GM15510 (cell line): Measurements from ENCODE around the gene ABRAXAS1.

ENCODE experiments used
- POLR2A ChIP-seq: IDR thresholded peaks from 3 replicates; pipeline ENCODE4 v1.6.1; 2011; ENCODE audit warnings: borderline replicate concordance; ENCODE audit not compliant: insufficient read length; ENCODE audit errors: extremely low read depth

The ABRAXAS1 gene

DNA sequence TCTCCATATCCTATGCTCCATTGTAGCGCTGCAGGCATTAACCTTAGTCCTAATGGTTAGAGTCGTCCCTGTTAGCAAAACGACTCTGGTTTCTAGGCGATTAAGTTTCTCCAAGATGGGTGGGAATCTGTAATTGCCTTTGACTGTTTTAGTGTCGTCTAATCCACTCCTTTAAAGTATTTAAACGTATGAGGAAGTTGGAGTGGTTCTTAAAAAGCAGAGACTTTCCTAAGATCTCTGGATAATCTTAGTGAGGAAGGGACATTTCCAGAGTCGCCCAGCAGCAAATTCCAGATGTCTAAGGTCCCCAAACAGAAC lies 28.8 kb downstream of the ABRAXAS1 start:
- no peak for TF ChIP-seq POLR2A

DNA sequence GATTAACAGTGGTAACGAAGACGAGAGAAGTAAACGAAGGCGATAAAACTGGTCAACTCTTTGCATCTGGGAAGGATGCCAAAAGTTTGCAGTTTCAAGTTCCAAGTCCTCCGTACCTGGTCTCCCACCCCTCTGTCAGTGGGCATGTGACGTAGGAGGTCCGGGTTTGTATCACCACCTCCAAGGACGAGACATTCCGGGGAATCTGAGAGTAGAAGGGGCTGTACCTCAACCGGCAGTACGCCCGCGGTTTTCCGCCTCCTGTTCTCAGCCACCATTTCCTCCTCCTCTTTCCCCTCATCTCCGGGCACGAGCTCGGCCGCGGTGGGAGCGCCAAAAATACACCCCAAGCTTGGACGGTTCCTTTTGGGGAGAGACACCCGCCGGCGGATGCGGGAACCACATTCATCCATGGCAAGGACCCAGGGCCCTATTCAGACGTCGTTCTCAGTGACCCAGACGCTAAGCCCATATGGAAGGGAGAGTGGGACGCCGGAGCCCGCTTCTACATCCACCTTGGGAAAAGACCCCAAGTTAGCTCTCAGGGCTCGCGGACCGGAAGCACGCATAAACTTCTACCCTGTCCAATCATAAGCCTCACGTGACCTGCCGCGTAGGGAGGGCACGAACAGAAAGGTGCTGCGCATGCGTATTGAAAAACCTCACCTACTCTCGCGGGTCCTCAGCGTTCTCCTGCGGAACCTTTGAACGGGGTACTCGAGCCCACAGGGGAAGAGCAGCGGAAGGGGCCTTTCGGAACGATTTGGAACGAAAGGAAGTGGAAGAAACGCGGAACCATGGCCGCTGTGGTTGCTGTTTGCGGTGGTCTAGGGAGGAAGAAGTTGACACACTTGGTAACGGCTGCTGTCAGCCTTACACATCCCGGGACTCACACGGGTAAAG lies 29.4 kb downstream of the ABRAXAS1 start, which contains the start of the genes HELQ and MRPS18C:
TSS of gene HELQ (minus strand) at position 543 of the 903 bp plus-strand sequence. CDS start at position 413, 130 bp downstream.
TSS of gene MRPS18C (plus strand) at position 778 of the 903 bp plus-strand sequence. CDS start at position 798, 20 bp downstream.
- peak; percentile 85 for TF ChIP-seq POLR2A

DNA sequence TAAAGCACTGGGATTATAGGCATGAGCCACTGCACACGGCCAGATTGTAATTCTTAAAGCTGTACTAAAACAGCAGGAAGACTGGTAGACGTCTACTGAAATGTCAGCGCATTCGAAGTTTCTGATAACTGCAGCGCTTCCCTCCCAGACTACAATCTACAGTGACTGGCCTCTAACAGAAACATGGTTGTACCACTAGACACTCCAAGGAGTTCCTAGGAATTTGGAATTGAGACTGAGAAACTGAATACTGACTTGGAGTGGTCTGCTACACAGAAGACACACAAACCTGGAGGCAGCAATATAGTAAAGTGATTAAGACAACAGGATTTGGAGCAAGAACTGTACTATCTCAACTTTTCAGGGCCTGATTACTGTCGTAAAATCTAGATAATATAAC lies 30.2 kb downstream of the ABRAXAS1 start:
- TF ChIP-seq POLR2A: no peak

DNA sequence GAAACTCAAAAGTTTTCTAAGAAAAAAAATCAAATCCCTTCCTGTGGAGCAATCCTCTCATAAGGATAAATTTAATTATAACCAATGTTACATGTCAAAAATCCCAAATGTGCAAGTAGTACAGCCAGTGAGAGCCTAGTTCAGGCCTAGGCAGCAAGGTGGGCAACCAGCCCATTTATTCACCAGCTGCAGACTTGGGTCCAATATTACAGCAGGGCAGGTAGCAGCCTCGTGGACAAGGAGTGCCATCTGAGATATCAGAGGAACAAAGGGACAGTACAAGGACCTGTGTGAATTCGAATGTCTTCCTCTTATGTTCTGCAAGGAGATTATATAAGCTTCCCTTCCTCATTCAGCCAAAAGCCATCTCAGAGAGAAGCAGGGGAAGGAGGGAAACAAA lies 35.9 kb downstream of the ABRAXAS1 start:
- TF ChIP-seq POLR2A: no peak

DNA sequence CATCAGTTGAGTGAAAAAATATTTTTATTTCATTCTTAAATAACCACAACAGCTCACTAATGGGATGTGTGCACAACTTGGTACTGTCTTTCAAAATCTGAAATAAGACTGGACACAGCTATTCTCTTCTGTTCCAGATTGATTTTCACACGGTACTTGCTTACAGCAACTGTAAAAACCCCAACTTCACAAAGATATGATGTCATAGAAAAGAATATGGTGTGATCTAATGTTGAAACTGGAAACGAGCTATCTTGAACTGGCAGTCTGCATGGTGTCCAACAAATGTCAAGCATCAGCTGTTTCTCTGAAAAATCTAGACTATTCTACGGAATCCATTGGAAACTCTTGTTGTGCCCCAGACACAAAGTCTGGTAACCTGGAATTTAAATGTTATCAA lies 44.0 kb downstream of the ABRAXAS1 start:
- no peak for TF ChIP-seq POLR2A

DNA sequence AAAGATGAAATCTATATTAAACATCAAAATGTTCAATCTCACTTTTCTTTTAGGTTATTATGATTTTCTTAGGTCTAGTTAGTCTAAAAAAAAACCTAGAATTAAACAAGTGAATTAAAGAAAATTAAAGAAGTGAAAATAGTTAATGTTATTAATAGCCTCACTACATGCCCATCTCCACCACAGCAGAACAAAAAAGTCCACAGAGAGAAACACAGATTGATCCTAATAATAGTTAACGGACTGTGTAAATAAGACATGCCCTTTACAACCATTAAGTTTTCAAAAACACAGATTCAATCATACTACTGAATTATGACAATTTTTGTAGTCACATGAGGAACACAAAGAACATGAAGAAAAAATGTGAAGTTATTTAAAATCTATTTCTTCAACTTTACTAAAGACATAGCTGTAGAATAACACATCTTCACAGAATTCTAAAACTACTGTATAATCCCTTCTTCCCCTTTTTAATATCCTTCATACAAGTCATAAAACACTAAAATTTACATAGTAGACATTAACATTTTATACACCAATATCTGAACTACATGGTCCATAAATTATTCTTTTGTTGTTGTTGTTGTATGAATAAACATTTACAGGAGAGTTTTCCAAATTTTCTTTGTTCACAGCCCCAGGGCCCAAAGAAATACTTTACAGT lies 44.6 kb downstream of the ABRAXAS1 start:
- TF ChIP-seq POLR2A: no peak

DNA sequence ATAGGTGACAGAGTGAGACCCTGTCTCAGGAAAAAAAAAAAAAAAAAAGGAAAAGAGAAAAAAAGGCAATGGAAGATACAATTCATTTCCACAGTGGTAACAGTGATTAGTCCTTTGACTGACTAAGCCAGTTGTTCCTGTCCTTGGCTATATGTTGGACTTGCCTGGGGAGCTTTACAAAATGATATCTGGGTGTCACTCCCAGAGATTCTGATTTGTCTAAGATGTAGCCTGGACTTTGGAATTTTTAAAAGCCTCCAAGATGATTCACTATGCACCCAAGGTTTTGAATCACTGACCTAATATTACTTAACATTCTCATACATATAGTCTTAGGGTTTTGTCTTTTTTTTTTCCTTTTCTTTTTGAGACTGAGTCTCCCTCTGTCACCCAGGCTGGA lies 46.2 kb downstream of the ABRAXAS1 start:
- no peak for TF ChIP-seq POLR2A

DNA sequence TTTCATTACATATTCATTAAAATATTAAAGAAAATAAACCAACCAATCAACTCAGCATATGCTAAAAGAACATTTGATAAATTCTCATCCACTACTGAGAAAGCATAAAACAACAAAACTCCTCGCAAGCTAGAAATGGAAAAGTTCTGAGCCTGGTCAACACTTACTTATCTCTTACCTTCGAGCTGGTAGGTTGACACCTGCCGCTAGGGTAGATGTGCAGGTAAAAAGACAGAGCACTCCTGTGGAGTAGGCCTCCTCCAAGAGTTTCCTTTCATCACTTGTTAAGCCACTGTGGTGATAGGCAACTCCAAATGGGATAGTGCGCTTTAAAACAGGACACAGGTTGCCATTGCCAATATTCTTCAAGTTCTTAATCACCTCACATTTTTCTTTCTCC lies 48.2 kb downstream of the ABRAXAS1 start:
- no peak for TF ChIP-seq POLR2A

DNA sequence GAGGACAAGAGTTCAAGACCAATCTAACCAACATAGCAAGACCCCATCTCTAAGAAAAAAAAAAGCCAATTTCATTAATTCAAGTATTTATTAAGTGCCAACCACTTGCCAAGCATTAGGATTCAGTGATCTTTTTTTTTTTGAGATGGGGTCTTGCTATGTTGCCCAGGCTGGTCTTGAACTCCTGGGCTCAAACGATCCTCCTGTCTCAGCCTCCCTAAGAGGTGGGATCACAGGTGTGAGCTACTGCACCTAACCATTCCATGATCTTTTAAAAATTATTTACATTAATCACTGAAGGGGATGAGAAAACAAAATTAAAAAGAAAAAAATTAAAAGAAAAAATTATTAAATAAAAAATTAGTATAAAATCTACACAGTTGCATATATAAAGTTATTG lies 53.7 kb downstream of the ABRAXAS1 start:
- TF ChIP-seq POLR2A: no peak

DNA sequence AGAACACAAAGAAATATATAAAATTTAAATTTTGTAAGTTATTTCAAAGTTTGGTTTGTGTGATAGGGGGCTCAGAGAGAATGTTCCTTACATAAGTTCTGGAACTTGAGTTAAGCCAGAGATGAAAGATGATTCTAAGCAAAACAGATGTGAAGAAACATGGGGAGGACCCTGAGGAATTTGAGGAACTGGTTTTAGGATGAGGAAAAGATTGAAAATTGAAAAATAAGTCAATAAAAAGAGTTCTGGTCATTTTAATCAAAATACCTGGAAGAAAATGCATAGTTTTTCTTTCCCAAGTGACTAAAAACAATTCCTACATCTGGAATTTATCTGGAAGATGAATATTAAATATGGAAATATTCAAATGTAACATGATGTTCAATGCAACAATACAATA lies 66.7 kb downstream of the ABRAXAS1 start:
- TF ChIP-seq POLR2A: no peak

DNA sequence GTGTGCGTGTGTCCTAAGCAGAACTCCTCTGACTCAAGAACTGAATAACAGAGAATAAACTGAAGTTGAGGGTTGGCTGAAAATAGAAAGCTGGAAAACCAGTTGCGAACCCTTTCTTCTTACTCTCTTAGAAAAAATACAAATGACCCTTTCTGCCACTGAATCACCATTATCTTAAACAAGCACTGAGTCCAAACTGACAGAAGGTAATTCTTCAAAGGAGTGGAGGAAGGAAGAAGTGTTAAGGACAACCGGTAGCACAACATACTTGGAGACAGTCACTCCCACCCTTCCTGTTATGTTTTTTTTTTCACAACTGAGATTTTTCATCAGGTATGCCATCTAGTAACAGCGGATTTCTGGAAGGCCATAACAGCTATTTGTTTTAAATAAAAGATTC lies 67.3 kb downstream of the ABRAXAS1 start:
- no peak for TF ChIP-seq POLR2A

DNA sequence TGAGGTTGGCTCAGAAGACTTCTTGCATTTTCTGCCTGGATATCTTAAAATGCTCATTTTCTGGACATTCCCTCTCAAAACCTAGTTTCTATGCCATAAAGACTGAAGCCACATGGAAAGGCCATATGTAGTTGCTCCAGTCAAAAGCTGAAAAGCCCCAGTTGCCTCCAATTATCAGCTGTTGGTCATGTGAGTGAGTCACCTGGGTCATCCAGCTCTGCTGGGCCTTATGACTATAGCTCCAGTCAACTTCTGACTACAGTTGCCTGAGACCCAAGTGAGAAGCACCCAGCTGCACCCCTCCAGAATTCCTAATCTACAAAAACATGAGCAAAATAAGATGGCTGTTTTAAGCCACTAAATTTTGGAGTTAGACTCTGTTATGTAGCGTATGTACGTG lies 71.2 kb downstream of the ABRAXAS1 start:
- no peak for TF ChIP-seq POLR2A
